AG09309 (cell line): ENCODE data around the gene WNT4.
A peak's percentile ranks its signal among the peaks of the same experiment; 100 is the strongest.

Experiments used
- DNase-seq: peaks from one replicate; pipeline ENCODE4 v3.0.0-alpha.2; 2010; ENCODE audit warnings: low read depth
- H3K4me3 ChIP-seq: 2 replicates; pipeline ENCODE4 v1.5.1; 2011; ENCODE audit warnings: mild to moderate bottlenecking, low read depth, low read length, moderate library complexity; ENCODE audit not compliant: control insufficient read depth
- CTCF ChIP-seq: IDR thresholded peaks from 2 replicates; pipeline ENCODE4 v1.5.1; 2011; ENCODE audit warnings: mild to moderate bottlenecking, low read depth, low read length, inconsistent platforms; ENCODE audit not compliant: insufficient read depth, control insufficient read depth; ENCODE audit errors: missing control alignments

The WNT4 gene

GRCh38 chr1:22132517-22133235 lies 10.2 kb downstream of the WNT4 start:
- no peak for TF ChIP-seq CTCF
- peak; percentile 20 for DNase-seq
- H3K4me3 ChIP-seq, result no peak overlapping the region

- no peak for DNase-seq
- no peak overlapping the region for H3K4me3 ChIP-seq
- peak; percentile 69 for TF ChIP-seq CTCF
Observed at GRCh38 chr1:22131875-22132486, 10.9 kb downstream of the WNT4 start.

GRCh38 chr1:22131062-22131461 lies 11.8 kb downstream of the WNT4 start:
- no peak overlapping the region for H3K4me3 ChIP-seq
- no peak for DNase-seq
- no peak for TF ChIP-seq CTCF

GRCh38 chr1:22129501-22130117 lies 13.3 kb downstream of the WNT4 start:
- no peak for DNase-seq
- H3K4me3 ChIP-seq, result no peak overlapping the region
- TF ChIP-seq CTCF, result no peak

- TF ChIP-seq CTCF, result no peak
- no peak for DNase-seq
- H3K4me3 ChIP-seq, result no peak overlapping the region
Observed at GRCh38 chr1:22128392-22128791, 14.5 kb downstream of the WNT4 start.

GRCh38 chr1:22127731-22128130 lies 15.2 kb downstream of the WNT4 start:
- H3K4me3 ChIP-seq, result no peak overlapping the region
- TF ChIP-seq CTCF, result no peak
- no peak for DNase-seq

- DNase-seq, result no peak
- no peak overlapping the region for H3K4me3 ChIP-seq
- TF ChIP-seq CTCF, result no peak
Observed at GRCh38 chr1:22127248-22127647, 15.6 kb downstream of the WNT4 start.
